ENCODE results near the gene ROCK2.

DNA sequence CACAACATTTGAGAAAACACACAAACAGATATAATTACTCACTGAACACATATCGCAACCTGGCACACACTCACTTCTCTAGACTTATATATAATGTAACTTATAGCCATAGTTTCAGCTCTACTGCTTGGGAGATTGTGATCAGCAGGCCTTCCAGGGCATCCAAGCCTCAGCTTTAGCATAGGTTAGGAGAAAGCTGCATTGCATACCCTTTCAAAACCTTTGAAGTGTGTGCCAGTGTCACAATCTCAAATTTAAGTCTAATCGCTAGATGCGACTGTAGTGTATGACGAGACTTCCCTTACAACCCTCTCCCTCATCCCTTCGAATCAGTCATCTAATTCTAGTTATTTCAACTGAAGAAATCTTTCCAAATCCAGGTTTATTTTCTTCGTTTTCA, 158.3 kb downstream of the ROCK2 start:
- TF ChIP-seq, protein P1, sequence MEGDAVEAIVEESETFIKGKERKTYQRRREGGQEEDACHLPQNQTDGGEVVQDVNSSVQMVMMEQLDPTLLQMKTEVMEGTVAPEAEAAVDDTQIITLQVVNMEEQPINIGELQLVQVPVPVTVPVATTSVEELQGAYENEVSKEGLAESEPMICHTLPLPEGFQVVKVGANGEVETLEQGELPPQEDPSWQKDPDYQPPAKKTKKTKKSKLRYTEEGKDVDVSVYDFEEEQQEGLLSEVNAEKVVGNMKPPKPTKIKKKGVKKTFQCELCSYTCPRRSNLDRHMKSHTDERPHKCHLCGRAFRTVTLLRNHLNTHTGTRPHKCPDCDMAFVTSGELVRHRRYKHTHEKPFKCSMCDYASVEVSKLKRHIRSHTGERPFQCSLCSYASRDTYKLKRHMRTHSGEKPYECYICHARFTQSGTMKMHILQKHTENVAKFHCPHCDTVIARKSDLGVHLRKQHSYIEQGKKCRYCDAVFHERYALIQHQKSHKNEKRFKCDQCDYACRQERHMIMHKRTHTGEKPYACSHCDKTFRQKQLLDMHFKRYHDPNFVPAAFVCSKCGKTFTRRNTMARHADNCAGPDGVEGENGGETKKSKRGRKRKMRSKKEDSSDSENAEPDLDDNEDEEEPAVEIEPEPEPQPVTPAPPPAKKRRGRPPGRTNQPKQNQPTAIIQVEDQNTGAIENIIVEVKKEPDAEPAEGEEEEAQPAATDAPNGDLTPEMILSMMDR (IDR thresholded peaks at IDR 0.05; ENCODE audit: low read depth, low read length) = no peak
- no peak for TF ChIP-seq POLR2A (IDR thresholded peaks at IDR 0.05; ENCODE audit: extremely low read depth, insufficient read length)
- TF ChIP-seq, protein P2, sequence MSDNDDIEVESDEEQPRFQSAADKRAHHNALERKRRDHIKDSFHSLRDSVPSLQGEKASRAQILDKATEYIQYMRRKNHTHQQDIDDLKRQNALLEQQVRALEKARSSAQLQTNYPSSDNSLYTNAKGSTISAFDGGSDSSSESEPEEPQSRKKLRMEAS (IDR thresholded peaks at IDR 0.05; ENCODE audit: low read depth, low read length) = no peak
